Ammon's horn (tissue), 1 donor: Measurements from ENCODE around the gene C6.

Experiments used
- DNase-seq: peaks from one replicate; pipeline ENCODE4 v3.0.0-alpha.2; 2016; ENCODE audit warnings: low spot score

Gene C6

GRCh38 chr5:41120600-41120999 is 92.7 kb downstream of the C6 start:
- DNase-seq: no peak

- no peak for DNase-seq
Measured at GRCh38 chr5:41118177-41118576, 95.2 kb downstream of the C6 start.

- no peak for DNase-seq
Measured at GRCh38 chr5:41115281-41115680, 98.1 kb downstream of the C6 start.

GRCh38 chr5:41112486-41113455 is 100.6 kb downstream of the C6 start:
- no peak for DNase-seq

GRCh38 chr5:41109186-41109585 is 104.1 kb downstream of the C6 start:
- DNase-seq: no peak

- DNase-seq: no peak
Measured at GRCh38 chr5:41102341-41102740, 111.0 kb downstream of the C6 start.

- no peak for DNase-seq
Measured at GRCh38 chr5:41097642-41098041, 115.7 kb downstream of the C6 start.

- no peak for DNase-seq
Measured at GRCh38 chr5:41095324-41096101, 117.8 kb downstream of the C6 start.

GRCh38 chr5:41094871-41095270 is 118.5 kb downstream of the C6 start:
- no peak for DNase-seq

GRCh38 chr5:41093803-41094202 is 119.5 kb downstream of the C6 start:
- DNase-seq: no peak
